D341Med (cell line): Measurements from ENCODE around the gene PRUNE1.

Source experiments
- DNase-seq: peaks from one replicate; pipeline ENCODE4 v3.0.0; 2012; ENCODE audit warnings: low spot score

The PRUNE1 gene

DNA sequence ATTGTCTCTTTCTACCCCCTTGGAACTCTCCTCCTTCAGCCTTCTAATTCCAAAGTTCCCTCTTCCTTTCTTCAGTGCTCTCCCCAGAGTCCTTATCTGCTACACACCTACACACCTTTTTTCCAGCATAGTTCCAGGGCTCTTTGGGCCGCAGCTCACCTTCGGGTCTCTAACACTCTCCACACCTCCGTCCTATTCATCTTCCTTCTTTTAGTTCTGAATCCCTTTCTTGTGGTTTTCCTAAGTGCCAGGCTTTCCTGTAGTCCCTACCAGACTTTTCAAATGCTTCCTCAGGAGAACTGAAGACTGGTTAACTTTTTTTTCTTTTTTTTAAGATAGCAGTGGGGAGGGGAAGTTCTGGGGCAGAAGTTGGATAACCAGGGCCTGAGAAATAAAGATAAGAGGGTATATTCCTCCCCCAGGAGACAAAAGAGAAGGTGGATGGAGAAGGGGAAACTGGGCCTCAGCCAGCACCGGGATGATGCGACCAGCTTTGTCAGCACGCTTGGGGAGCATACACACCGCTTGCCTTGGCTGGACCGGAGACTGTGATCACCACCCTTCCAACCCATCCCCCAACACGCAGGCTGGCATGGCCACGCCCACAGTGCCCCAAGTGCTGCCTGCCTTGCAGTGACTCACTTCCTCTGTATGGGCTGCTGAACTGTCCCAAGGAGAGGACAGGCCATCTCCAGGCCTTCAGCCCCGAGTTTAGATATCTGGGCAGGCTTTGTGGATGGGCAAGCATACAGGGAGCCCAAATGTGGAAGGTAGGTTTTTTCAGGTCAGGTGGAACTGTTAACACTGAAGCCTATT lies 31.2 kb upstream of the PRUNE1 start:
- DNase-seq: peak; percentile 29

DNA sequence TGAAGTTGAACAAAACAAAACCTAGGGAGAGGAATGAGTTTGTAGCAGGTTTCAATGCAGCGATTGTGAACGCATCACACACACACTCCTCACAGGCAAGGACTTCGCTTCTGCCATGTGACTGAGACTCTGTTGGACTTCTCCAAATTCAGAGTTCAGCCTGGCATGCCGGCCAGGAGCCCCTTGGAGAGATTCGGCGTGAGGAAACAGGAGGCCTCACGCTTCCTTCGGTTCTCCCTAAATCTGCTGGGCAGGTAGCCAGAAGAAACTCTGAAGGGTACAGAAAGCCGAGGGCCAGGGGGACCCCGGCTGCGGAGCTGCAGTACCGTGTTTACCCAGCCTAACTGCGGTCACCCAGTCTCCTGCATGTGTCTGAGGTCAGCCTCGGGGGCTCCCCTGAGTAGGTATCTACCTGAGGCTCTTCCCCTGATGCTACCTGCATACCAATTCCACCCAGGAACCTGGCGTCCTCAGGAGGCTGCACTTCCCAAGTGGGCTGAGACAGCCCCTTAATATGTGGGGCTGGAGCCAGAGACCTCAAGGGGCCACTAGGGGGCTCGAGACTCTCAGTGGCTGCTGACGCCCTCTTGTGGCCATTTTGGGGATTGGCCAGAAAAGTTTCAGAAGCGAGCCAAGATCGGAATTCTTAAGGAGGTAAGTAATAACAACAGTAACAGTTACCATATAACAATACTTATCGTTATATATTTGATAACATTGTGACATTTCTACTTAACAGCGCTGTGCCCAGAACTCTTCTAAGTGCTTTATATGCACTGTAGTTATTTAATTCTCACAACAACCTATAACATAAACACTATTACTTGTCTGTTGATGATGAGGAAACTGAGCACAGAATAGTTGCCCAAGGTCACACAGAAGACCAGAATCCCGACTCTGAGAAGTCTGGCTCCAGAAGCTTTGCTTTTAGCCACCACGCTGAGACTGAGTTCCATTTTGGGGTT lies 28.9 kb upstream of the PRUNE1 start:
- DNase-seq: peak; percentile 94

DNA sequence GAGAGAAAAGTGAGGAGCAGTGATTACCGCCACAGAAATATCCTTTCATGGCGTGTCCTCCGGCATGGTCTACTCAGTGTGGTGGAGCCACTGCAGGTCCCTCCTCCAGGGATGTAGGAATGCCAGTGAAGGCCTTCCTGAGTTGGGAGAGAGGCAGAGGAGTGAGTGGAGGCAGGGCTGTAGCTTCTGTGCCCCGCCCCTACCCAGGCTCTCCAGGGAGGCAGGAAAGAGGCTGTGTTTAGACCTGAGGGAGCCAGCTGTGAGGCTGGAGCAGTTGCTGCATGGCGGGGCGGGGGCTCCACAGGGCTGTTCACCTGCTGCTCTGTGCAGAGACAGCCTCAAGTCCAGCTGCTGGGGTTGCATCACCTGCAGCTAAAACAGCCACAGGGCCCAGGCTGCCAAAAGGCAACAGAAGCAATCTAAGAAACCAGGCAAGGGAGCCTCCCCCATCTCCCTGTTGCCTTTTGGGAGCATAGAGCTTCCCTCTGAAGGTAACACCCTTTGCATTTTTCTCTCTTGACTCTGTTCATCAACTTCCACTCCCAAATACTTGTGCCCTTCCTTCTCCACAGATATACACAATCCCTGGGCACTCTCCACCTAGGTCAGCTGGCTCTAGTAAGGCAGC lies 27.0 kb upstream of the PRUNE1 start:
- DNase-seq: peak; percentile 72

DNA sequence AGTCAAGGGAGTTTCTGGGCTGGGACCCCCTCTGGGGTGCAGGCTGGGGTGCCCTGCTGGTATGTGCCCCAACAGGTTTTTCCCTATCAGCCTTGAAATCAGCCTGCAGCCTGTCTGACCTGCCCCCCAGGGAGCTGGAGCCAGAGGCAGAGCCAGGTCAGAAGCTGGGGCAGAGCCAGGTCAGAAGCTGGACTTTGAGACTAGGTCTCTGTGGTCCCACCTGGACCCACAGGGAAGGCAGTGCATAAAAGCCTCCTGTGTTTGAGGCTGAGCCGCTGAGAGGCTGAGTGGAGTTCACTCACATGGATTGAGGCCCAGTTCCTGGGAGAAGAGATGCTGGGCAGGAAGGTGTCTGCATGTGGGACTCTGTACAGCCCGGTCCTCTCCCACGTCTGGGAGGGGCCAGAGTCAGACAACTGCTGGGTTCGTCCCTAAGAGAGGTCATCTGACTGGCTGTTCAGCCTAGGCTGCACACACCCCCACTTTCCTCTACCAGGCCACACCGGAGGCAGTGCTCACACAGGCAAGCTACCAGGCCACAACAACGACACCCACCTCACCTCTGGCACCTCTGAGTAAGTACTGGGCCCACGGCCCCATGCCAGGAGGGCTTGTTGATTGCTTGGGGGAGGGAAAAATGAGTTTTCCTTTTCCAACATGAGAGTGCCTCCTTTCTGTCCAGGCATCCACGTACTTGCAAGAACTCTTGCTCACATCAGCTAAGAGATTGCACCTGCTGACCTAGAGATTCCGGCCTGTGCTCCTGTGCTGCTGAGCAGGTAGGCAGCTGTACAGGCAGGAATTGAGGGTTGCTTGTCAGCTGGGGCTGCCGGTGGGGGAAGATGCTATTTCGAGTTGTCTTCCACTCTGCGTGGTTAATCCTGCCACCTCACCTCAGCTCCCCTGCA lies 26.2 kb upstream of the PRUNE1 start, which contains the start of gene ANXA9:
ANXA9 (plus strand) TSS at position 488 of the 908 bp plus-strand sequence. CDS start 814 bp downstream, outside the sequence.
- no peak for DNase-seq

DNA sequence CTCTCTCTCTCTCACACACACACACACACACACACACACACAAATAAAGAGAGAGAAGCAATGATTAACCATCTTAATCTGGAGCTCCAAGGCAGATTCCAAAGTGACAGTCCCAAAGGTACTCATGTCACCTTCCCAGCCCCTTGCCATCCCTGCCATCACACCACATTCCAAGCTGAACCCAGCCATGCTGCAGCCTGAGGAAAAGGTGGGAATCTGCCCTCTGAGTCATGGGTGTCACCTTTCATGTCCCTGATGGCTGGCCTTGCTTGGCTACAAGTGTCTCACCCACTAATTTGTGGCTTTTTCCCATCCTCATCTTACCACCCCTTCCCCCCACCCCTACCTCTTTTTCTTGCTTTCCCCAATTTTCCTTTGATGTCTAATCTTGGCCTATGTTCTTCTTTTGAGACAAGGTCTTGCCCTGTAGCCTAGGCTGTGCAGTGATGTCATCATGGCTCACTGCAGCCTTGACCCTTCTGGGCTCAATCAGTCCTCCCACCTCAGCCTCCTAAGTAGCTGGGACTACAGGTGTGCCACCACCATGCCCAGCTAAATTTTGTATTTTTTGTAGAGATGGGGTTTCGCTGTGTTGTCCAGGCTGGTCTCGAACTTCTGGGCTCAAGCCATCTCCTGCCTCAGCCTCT lies 22.9 kb upstream of the PRUNE1 start:
- DNase-seq: no peak

DNA sequence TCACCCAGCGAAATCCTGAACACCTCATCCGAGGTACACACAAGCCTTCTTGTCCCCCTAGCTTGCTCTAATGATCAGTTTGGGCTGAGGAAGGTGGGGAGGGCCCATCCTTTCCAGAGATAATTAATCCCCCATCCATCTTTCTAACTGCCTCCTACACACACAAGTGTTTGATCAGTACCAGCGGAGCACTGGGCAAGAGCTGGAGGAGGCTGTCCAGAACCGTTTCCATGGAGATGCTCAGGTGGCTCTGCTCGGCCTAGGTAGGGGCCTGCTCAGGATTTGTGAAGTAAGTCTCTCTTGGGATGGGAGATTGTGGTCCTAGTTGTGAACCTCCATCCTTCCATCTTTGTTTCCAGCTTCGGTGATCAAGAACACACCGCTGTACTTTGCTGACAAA lies 20.3 kb upstream of the PRUNE1 start:
- no peak for DNase-seq

DNA sequence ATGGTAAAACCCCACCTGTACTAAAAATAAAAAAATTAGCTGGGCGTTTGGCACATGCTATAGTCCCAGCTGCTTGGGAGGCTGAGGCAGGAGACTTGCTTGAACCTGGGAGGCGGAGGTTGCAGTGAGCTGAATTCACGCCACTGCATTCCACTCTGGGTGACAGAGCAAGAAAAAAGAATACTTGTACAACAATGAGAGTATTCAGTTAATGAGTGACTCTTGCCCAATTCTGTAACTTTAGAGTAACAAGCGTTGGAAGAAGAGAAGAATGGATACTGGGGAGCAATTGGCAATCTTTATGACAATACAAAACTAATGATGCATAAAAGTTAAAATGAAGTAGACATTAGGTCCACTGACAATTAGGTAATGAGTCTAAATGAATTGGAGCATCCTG lies 15.6 kb upstream of the PRUNE1 start:
- DNase-seq: no peak

DNA sequence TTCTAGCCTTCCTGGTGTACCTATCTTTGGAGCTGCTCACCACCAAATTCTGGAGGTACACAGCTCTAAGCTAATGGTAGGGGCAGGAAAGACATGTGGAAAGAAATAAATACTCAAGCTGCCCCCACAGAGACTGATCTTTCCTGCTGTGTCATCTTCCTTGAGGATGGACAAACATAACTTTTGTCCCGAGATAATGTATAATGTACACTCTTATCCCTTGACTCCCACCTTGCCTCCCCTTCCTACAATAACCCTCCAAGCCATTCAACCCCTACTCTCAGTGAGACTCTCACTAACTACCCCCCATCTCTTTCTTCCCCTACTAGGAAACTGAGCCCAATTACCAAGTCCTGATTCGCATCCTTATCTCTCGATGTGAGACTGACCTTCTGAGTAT lies 14.0 kb upstream of the PRUNE1 start:
- no peak for DNase-seq

DNA sequence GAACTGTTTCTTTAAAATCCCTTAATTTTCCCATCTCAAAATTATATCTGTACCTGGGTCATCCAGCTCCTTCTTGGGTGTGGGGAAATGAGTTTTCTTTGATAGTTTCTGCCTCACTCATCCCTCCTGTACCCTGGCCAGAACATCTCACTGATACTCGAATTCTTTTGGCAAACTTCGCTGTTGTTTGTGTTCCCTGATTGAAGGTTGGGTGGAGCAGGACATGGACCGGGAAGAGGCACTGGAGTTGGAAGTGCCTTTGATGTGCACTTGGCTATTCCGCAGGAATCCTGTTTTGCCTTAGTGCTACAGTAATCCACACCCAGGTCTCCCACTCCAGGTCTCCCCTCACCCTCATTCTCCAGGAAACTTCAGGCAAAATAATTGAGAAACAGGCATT lies 12.8 kb upstream of the PRUNE1 start:
- DNase-seq: no peak

DNA sequence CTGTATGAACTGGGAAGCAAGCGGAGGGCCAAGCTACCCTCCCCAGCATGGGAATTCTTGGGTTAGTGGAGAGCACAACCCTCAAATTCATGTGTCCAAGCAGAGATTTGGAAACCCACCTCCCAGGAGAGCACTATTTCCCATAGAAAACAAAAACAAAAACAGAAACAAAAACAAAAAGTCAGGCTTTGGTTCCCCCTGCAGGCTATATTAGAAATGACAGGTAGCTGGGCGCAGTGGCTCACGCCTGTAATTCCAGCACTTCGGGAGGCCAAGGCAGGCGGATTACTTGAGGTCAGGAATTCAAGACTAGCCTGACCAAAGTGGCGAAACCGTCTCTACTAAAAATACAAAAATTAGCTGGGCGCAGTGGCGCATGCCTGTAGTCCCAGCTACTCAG lies 12.4 kb upstream of the PRUNE1 start:
- no peak for DNase-seq

DNA sequence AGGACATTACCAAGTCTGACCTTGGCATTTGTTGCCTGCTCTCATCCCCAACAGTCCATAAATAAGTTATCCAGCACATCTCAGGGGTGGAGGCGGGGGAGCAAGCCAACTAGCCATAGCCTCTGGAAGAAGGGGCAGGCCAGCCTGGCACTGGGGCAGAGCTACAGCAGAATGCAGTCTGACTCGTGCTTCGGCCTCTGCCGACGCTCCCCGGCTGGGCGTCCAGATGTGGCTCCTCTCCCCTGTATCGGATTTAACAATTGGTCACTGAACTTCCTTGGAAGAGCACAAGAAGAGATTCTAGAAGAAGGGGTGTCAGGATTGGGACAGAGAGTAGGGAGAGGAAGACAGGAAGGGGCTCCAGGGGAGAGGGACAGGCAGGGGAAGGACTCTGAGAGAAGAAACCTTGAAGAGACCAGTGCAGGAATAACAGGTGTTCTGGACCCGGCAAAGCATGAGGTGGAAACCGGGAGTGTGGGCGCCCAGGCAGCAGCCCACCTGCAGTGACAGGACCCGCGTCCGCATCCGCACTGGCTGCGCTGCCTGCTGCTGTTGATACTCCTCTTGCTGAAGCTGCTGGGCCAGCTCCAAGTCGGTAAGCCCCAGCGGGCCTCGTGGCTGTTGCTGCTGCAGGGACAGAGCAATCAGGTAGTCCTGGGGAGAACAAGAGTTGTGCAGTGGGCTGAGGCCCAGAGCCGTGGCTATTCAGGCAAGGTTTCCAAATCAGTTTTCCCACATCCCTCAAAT lies 10.9 kb upstream of the PRUNE1 start:
- no peak for DNase-seq

DNA sequence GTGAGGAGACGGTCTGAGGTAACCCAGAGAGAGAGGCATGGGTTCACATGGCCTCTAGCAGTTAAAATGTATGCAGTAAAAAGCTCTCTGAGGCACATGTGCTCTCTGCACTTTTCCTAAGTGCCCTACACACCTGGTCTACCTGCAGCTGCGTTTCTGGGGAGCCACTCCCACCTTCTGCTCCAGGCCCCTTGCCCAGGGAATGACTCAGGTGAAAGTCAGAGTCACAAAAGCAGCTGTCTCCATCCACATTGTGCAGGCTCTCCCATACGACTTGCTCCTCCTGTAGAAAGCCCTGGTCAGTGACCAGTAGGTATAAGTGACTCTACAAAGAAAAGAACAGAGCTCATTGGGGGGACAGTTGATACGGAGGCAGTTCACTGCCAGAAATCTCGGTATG lies 10.3 kb upstream of the PRUNE1 start:
- DNase-seq: no peak

DNA sequence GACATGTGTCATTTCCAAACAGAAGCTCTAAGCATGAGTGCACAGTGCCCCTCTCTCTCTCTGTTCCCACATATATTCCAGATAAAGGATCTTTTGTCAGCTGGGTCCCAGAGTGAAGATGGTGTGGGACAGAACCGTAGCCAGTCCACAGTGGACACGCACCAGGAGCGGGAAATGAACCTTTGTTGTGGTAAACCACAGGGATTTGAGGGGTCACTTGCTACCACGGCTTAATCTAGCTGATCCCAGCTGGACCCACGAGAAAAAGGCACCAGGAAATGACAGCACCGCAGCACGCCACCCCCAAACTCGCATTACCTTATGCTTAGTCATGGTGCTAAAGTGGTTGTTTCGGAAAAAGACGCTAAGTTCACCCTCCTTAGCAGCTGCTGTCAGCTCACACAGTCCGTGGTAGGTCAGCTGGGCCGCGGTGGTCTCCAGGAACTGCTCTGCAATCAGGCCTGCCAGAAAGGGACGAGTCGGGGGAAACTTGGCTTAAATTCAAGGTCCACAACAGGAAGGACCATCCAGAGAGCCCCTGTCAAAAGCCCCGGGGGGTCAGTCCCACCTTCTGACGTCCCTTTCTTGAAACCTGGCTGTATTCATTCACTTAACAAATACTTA lies 9.1 kb upstream of the PRUNE1 start:
- DNase-seq: no peak

DNA sequence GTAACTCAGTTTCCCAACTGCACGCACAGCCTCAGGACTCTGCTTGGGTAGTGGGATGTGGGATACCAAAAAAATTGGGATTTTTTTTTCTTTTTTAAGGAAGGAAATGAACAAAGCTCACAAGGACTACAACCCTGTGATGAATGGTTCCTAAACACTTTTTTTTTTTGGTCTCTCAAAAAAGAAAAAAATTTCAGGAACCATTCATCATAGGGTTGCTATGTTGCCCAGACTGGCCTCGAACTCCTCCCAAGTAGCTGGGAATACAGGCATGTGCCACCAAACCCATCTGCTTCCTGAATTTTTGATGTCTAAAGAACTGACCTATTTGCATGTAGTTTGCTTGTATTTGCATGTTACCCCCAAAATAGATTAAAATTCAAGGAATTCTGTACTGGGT lies 8.3 kb upstream of the PRUNE1 start:
- DNase-seq: no peak

DNA sequence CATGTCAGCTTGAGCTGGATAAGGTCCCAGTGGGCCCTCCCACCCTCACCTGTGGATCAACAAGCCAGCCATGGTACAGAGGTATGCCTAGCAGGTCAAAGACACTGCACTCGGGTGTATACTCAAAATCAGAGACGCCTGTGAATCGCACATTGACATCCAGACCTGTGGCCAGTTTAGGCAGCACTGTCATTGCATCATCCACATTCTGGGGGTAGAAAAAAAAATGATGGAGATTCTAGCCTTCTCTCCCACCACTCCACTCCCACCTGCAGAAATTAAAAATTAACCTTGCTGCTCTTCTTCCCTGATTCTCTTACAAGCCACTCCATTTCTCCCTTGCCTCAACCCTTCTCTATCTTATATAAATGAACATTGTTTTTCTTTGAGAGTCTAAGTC lies 7.8 kb upstream of the PRUNE1 start:
- DNase-seq: no peak

DNA sequence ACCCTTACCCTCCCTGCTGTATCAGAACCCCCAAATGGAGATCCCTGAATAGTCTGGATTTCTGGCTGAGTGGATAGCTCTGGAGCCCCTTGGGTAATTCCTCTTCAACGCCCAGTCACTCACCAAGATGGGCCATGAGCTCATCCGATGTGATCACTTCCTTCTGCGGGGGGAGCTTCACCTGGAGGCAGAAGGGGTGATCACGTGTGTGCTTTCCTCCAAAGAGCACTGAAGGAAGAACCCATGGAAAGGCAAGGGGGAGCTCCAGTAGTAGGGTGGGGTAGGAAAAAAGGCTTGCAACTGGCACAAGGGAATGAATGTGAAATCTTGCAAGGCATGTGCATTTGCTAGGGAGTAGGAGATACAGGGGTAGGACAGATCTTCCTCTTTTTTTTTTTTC lies 6.6 kb upstream of the PRUNE1 start:
- no peak for DNase-seq

DNA sequence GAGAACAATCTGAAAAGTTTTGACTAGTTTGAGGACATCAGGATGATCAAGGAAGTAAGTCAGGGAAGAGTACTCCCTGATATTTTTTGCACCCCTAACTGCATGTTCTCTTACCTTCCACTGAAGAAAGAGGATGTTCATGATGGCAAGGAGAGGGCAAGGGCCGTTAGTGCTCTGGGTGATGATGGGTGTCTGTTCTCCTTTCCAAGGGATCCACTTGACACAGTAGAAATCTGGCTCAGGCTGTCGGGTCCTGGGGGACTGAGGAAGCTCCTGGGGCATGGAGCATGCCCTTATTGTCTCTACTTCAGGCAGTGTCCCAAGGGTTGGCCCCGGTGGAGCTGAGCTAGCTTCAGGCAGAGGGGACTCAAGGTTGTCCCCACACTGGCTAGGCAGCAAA lies 6.2 kb upstream of the PRUNE1 start:
- DNase-seq: no peak

DNA sequence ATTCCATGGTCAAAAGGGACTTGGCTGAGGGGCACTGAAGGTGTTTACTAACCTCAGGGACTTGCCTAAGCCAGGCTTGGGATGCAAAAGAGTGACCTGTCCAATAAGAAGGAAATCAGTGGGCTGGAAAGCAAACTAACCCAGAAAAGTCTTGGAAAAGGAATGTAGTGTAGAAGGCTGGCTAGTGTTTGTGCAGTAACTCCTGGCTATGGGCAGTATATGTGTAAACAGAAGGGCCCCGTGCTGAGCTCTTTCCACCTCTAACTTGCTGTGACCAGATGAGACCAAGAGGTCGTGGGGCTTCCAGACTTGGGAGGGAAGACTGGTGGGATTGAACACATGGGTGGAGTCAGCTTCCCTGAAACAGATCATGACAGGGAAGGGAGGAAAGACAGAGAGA lies 5.6 kb upstream of the PRUNE1 start:
- no peak for DNase-seq

DNA sequence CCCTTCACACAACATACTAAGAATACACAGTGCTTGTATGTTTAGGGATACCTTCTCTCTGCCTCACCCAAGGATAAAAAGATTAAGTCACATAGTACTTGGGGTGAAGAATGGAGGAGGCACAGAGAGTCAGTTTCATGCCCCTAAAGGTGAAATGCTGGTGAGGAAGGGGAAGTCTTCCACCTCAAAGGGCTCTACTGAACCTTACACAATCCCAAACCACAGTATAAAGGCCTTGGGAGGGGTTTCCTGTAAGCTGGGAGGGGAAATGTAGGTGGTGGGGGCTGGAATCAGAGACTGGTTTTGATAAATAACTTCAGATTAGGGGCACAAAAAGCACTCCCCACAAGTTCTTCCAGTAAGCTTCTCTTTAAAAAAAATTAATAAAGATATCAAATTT lies 5.1 kb upstream of the PRUNE1 start:
- no peak for DNase-seq
